Glomerular endothelial cell (primary cell): Measurements from ENCODE around the gene KIAA1328. TPM values are rescaled to one million over a fixed set of nuclear protein-coding genes. Genes with fewer than 3 reads are reported as not detected.
"Not testable (repeated sequence)": the region's sequence is repeated elsewhere in the genome, so short reads cannot be mapped to it uniquely, and the experiment has no call there.

Experiments used
- DNase-seq: peaks from one replicate; pipeline ENCODE4 v3.0.0-alpha.2; 2011; ENCODE audit warnings: low read depth, low spot score; ENCODE audit errors: extremely low read depth
- total RNA-seq: library from RNA; depleted of rRNA; stranded (reverse); fragments of >200 nt; gene quantifications from 2 replicates; pipeline ENCODE4 v1.2.3, GENCODE V29; 2015

Gene KIAA1328
- total RNA-seq, 1 donor from 2014 or later, result 6.4 TPM

DNA sequence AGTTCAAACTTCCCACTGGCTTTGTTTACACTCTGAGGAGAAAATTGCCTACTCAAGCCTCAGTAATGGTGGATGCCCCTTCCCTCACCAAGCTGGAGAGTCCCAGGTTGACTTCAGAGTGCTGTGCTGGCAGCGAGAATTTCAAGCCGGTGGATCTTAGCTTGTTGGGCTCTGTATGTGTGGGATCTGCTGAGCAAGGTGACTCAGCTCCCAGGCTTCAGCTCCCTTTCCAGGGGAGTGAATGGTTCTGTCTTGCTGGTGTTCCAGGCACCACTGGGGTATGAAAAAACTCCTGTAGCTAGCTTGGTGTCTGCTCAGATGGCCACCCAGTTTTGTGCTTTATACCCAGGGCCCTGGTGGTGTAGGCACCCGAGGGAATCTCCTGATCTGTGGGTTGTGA, 50.9 kb downstream of the KIAA1328 start:
- DNase-seq, result not testable (repeated sequence)

DNA sequence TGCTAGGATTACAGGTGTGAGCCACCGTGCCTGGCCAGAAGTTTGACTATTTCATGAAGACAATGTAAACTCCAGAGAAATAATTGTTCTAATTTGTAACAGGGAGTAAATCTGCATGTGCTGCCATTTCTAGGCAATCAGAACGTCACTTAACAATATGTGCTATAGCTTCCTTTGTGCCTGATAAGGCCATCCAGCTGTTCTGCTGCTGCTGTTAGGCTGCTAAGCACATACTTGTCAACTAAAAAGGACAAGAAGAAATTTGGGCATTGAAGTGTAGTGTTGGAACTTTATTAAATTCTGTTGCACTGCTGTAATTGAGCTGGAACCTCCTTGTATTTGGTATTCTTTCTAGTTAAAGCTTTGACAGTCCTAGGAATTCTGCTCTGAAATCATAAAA, 57.1 kb downstream of the KIAA1328 start:
- DNase-seq, result no peak

- DNase-seq, result no peak
Measured at GRCh38 chr18:36887114-36887513, 58.2 kb downstream of the KIAA1328 start.

GRCh38 chr18:36887864-36888263, 58.9 kb downstream of the KIAA1328 start:
- DNase-seq, result no peak

- DNase-seq, result no peak
Measured at GRCh38 chr18:36888778-36889177, 59.9 kb downstream of the KIAA1328 start.

DNA sequence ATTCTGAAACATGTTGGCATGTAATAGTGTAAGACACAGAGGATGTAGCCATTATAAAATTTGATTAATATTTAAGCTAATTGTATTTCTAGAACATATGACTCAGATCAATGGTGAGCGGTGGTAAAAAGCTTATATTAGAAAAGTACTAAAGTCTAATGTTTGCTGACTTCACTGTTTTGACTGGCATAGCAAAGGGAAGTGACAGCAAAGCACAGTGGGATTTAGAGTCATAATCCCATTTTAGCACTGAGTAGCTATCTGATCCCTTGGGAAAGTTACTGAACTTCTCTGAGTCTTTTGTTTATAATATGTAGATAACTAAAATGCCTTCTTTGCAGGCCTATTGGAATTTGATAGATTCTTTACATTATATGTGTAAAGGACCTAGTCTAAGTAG, 60.4 kb downstream of the KIAA1328 start:
- no peak for DNase-seq

GRCh38 chr18:36889742-36890141, 60.8 kb downstream of the KIAA1328 start:
- DNase-seq, result no peak

DNA sequence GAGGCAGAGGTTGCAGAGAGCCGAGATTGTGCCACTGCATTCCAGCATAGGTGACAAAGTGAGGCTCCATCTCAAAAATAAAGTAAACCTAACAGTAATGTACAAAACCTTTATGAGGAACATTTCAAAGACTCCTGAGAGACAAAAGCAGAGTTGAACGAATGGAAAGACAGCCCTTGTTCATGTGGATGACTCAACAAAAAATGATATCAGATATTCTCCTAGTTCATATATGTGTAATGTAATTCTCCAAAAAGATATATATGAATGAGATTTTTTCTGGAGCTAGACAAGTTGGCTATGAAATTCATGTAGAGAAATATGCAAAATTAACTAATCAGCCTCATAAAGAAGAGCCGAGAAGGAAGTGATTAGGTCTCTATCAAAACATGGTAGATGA, 61.7 kb downstream of the KIAA1328 start:
- no peak for DNase-seq

GRCh38 chr18:36893227-36893626, 64.3 kb downstream of the KIAA1328 start:
- no peak for DNase-seq

DNA sequence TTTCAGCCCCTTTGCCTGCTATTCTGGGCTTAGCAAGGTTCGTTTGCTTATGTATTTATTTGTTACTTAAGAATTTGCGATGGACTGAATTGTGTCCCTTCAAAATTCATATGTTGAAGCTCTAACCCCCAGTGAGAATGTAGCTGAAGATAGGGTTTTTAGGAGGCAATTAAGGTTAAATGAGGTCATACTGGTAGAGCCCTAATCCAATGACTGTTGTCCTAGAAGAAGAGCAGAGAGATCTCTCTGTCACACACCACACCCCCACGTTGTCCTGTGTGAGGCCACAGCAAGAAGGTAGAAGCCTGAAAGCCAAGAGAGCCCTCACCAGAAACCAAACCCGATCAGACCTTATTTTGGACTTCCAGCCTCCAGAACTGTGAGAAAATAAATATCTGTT, 66.7 kb downstream of the KIAA1328 start:
- DNase-seq, result no peak

- no peak for DNase-seq
Measured at GRCh38 chr18:36897253-36897652, 68.3 kb downstream of the KIAA1328 start.

DNA sequence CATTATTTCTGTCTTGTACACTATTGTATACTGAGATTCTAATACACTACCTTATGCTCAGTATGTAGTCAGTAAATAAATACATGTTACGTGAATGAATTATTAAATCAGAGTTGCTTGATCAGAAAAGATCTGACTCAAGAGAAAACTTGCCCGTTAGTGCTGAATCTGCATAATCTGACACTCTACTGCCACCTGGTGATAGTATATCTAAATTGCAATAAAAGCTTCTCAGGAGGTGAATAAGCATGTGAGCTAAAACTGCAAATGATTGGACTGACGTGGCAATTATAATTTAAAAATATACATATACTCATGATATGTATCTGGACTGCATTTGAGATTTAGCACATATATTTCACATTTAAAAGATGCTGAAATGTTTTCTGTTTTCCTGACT, 70.4 kb downstream of the KIAA1328 start:
- DNase-seq, result peak; percentile 9

DNA sequence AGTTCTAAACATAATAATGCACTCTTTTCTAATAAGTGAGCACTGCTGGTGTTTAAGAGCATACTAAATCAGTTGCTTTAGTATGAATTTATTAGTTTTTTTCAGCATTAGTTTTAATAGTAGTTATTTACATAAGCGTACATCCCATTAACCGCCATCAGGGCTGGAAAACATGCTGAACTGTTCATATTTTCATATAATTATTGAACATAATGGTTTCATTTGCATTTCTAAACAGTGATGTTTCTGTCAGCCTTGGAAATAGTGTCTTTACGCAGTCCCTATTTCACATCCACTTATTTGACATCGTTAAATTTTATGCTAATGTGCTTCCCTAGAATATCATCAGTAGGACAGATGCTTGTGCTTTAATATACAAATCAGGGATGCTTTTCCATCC, 71.5 kb downstream of the KIAA1328 start:
- no peak for DNase-seq

GRCh38 chr18:36901277-36901701, 72.4 kb downstream of the KIAA1328 start:
- DNase-seq, result no peak

DNA sequence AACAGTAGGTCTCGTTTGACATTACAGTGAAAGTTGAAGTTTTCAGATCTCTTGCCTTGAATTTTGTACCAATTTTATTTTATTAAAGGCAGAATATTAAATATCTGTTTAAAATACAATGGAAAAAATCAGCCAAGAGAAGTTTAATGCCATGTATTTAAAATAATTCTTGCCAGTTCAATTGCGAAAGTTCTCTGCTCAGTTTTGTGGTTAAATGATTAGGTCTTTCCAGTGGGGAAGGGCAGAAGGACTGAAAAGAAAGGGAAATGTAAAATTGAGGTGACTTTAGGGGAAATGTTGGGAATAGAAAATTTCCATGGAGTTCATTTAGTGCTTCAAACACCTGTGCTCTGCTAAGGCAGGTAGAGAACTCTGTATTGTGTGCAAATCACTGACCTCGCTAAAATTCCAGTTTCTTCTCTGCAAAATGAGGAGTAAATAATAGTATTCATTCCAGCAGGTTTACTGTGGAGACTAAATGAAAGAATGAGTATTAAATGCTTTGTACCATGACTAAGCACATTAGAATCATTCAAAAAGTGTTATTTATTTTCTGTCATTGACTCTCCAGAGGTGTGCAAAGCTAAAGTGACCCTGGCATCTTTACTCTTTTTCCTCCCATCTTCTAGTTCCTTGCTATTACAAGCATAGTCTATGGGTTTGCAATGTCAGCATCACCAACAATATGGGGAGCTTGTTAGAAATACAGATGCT, 74.4 kb downstream of the KIAA1328 start:
- DNase-seq, result no peak

- DNase-seq, result no peak
Measured at GRCh38 chr18:36905571-36905970, 76.6 kb downstream of the KIAA1328 start.

DNA sequence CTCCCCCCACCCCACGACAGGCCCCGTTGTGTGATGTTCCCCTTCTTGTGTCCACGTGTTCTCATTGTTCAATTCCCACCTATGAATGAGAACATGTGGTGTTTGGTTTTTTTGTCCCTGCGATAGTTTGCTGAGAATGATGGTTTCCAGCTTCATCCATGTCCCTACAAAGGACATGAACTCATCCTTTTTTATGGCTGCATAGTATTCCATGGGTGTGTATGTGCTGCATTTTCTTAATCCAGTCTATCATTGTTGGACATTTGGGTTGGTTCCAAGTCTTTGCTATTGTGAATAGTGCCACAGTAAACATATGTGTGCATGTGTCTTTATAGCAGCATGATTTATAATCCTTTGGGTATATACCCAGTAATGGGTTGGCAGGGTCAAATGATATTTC, 80.4 kb downstream of the KIAA1328 start:
- DNase-seq, result not testable (repeated sequence)

DNA sequence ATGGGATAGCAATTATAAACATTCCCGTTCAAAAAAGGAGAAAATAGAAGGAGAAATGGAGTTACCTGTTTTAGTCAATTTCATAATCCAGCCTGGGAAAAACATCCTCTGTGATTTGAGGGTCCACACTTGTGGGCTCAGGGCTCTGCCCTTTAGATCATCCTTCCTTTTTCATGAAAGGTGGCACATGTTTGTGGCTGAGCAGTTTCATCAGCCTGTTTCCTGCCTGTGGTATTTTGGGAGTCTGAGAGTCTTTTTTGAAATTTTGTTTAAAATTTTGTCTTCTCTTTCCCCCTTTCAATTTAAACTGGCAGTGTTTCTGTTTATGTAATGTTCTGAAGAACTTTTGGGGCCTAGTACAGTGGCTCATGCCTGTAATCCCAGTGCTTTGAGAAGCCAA, 84.0 kb downstream of the KIAA1328 start:
- DNase-seq, result no peak

GRCh38 chr18:36917907-36918306, 89.0 kb downstream of the KIAA1328 start:
- DNase-seq, result no peak

GRCh38 chr18:36929601-36930000, 100.7 kb downstream of the KIAA1328 start:
- DNase-seq, result no peak

GRCh38 chr18:36931106-36931505, 102.2 kb downstream of the KIAA1328 start:
- no peak for DNase-seq

DNA sequence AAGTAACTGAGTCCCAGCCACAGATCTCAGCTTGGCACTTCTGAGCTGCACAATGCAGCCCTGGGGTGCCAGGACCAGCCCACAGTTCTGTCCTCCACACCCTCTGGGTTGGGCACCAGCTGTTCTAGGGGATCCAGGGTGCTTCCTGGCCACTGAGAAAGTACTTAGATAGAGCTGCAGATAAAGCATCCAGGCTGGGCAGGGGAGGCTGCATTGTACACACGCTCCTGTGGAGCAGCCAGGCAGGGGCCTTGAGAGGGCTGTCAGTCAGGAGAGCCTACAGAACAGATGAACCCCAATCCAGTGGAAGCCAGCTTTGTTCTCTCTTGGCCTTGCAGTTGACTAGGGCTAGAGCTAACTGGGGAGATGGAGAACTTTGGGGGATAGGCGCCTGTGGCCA, 104.6 kb downstream of the KIAA1328 start:
- no peak for DNase-seq

DNA sequence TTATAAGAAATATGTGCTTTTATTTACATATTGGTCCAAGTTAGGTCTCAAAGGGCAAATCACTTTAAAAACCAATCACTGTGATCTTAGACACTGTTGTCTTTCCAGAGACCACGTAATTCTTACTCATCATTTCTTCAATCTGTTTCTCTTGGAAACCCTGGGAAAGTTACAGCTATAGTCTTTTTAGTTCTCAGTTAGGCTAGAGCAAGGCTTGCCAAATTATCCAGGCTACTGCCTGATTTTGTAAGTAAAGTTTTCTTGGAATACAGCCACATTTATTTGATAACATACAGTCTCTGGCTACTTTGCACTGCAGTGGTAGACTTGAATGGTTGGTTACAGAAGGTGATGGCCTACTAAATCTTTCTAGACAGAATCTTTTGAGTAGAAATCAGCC, 106.0 kb downstream of the KIAA1328 start:
- no peak for DNase-seq
